NT2/D1 (cell line): ENCODE results near the gene MTFR1L.
"Not testable (repeated sequence)": the region's sequence is repeated elsewhere in the genome, so short reads cannot be mapped to it uniquely, and the experiment has no call there.

Experiments used
- DNase-seq: peaks from one replicate; pipeline ENCODE4 v3.0.0-alpha.2; 2011; ENCODE audit warnings: low read depth, low spot score
- H3K27me3 ChIP-seq: 2 replicates; pipeline ENCODE4 v1.6.0; 2011; ENCODE audit warnings: mild to moderate bottlenecking; ENCODE audit not compliant: insufficient read length, insufficient read depth
- H3K36me3 ChIP-seq: 2 replicates; pipeline ENCODE4 v1.6.1; 2011; ENCODE audit warnings: mild to moderate bottlenecking, low read length, mixed read lengths; ENCODE audit not compliant: insufficient read depth, insufficient read length
- H3K4me1 ChIP-seq: 2 replicates; pipeline ENCODE4 v1.5.1; 2011; ENCODE audit not compliant: insufficient read depth, insufficient read length
- H3K4me3 ChIP-seq: 2 replicates; pipeline ENCODE4 v1.5.1; 2011; ENCODE audit warnings: low read depth; ENCODE audit not compliant: insufficient read length
- H3K9ac ChIP-seq: 2 replicates; pipeline ENCODE4 v1.6.0; 2011; ENCODE audit warnings: low read depth; ENCODE audit not compliant: insufficient read length
- H3K9me3 ChIP-seq: 2 replicates; pipeline ENCODE4 v1.5.1; 2011; ENCODE audit warnings: mild to moderate bottlenecking, low read length; ENCODE audit not compliant: insufficient read depth
- SUZ12 ChIP-seq: IDR thresholded peaks from 2 replicates; pipeline ENCODE4 v1.6.1; 2011; ENCODE audit not compliant: insufficient read length, insufficient read depth; ENCODE audit errors: extremely low read depth
- YY1 ChIP-seq: IDR thresholded peaks from 2 replicates; pipeline ENCODE4 v1.6.1; 2011; ENCODE audit not compliant: insufficient read length, insufficient read depth
- ZNF274 ChIP-seq: IDR thresholded peaks from 2 replicates; pipeline ENCODE4 v1.6.1; 2011; ENCODE audit warnings: mild to moderate bottlenecking, low read depth, low read length

Gene MTFR1L

DNA sequence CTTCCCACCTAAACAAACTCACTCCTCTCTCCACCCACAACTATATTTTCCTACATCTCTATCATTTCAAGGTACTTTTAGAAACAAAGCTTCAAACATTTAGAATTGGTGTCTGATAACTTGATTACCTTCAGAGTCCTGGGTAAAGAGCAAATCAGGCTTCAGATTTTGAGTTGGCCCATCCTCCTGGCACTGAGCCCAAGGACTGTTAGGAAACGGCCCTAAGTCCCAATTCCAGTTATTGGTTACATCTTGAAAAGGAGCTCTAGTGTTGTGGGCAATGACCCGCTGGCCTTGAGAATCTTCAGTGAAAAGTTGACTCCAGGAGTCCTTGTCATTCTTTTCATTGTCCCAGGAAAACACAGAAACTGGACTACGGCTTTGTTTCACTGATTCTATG, 15.1 kb downstream of the MTFR1L start:
- Histone ChIP-seq H3K9ac (no peak overlapping the region), H3K4me1 (no peaks in the 10 kb centered on the region), H3K27me3 (no peaks in the 10 kb centered on the region), H3K4me3 (no peak overlapping the region), H3K9me3 (no peaks in the 10 kb centered on the region), H3K36me3 (peaks cover 74% of the 10 kb centered on the region)
- TF ChIP-seq ZNF274 = no peak
- no peak for TF ChIP-seq SUZ12
- TF ChIP-seq YY1 = no peak
- no peak for DNase-seq

GRCh38 chr1:25836695-25837094, 16.9 kb downstream of the MTFR1L start:
- no peak overlapping the region for H3K4me3 ChIP-seq
- DNase-seq = no peak
- H3K4me1 ChIP-seq = no peaks in the 10 kb centered on the region
- H3K9ac ChIP-seq = no peak overlapping the region
- peaks cover 56% of the 10 kb centered on the region for H3K36me3 ChIP-seq
- H3K9me3 ChIP-seq = no peaks in the 10 kb centered on the region
- no peaks in the 10 kb centered on the region for H3K27me3 ChIP-seq
- no peak for TF ChIP-seq YY1
- no peak for TF ChIP-seq ZNF274
- no peak for TF ChIP-seq SUZ12

GRCh38 chr1:25837262-25837875, 17.6 kb downstream of the MTFR1L start:
- TF ChIP-seq ZNF274 = no peak
- no peak for TF ChIP-seq SUZ12
- TF ChIP-seq YY1 = no peak
- Histone ChIP-seq H3K9ac (no peak overlapping the region), H3K27me3 (no peaks in the 10 kb centered on the region), H3K4me3 (no peak overlapping the region), H3K4me1 (no peaks in the 10 kb centered on the region), H3K9me3 (no peaks in the 10 kb centered on the region), H3K36me3 (peaks cover 49% of the 10 kb centered on the region)
- no peak for DNase-seq

DNA sequence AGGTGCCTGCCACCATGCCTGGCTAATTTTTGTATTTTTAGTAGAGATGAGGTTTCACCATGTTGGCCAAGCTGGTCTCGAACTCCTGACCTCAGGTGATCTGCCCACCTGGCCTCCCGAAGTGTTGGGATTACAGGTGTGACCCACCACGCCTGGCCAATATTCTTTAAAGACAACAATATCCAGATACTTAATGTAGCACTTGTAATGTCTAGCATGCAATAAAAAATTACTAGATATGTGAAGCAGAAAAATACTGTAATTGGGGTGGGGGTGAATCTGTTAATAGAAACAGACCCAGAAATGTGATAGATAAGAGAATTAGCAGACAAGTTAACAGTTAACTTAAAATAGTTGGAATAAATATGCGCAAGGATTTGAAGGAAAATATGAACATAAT, 20.1 kb downstream of the MTFR1L start:
- not testable (repeated sequence) for H3K4me3 ChIP-seq, DNase-seq, H3K4me1 ChIP-seq, H3K9ac ChIP-seq, H3K27me3 ChIP-seq, H3K9me3 ChIP-seq
- peaks cover 26% of the 10 kb centered on the region for H3K36me3 ChIP-seq

DNA sequence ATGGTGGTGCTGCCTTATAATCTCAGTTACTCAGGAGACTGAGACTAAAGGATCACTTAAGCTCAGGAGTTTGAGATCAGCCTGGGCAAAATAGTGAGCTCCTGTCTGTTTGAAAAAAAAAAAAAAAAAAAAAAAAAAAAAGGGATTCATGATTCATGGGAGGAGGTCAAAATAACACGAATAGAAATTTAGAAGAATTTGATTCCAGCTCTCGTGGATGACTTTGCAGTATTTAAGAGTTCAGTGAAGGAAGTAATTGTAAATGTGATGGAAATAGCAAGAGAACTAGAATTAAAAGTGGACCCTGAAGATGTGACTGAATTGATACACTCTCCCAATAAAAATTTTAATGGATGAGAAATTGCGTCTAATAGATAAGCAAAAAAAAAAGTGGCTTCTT, 23.7 kb downstream of the MTFR1L start:
- Histone ChIP-seq H3K9me3 (no peaks in the 10 kb centered on the region), H3K36me3 (no peaks in the 10 kb centered on the region), H3K4me3 (no peak overlapping the region), H3K4me1 (no peaks in the 10 kb centered on the region), H3K9ac (no peak overlapping the region), H3K27me3 (no peaks in the 10 kb centered on the region)
- no peak for DNase-seq
- no peak for TF ChIP-seq SUZ12
- TF ChIP-seq YY1 = no peak
- TF ChIP-seq ZNF274 = no peak

DNA sequence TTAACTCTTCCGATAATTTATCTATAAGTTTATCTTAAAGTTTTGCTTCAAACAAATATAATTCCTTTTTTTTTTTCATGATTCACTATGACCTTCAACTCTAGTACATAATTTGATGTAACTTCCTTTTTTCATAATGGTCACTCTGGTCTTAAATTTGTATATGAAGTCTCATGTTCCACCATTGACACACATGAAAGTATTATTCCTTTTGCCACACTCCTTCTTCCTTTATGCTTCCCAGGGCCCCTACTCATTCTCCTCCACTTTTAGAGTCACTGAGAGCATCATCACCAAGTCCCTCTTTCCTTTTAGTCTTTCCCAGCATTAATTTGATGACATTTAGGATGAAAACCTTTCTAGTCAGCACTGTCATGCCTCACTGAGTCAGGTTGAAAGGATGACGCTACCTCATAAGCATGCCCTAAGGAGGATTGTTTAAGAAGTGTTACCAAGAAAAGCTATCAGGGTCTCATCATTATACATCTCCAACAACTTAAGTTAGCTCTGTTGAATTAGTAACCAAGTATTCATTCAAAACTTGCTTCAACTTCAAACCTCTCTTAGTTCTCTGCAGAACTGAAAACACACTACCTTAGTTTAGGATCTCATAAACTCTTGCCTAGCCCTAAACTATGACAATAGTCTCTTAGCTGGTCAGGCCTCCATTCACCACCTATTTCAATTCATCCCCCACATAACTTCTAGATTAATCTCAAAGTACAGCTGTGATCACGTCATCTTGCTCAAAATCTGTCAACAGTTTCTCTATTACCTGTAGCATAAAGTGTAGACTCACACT, 25.0 kb downstream of the MTFR1L start:
- no peaks in the 10 kb centered on the region for H3K36me3 ChIP-seq
- H3K4me1 ChIP-seq = no peaks in the 10 kb centered on the region
- H3K9ac ChIP-seq = no peak overlapping the region
- no peaks in the 10 kb centered on the region for H3K9me3 ChIP-seq
- no peak for TF ChIP-seq ZNF274
- no peak for TF ChIP-seq SUZ12
- no peak for DNase-seq
- H3K27me3 ChIP-seq = no peaks in the 10 kb centered on the region
- H3K4me3 ChIP-seq = no peak overlapping the region

GRCh38 chr1:25845664-25846063, 25.9 kb downstream of the MTFR1L start:
- TF ChIP-seq ZNF274 (no peak), SUZ12 (no peak), YY1 (no peak)
- Histone ChIP-seq H3K27me3 (no peaks in the 10 kb centered on the region), H3K9ac (no peak overlapping the region)

More at GRCh38 chr1:25845664-25846063, 25.9 kb downstream of the MTFR1L start:
- DNase-seq = no peak
- Histone ChIP-seq H3K36me3 (no peaks in the 10 kb centered on the region), H3K9me3 (no peaks in the 10 kb centered on the region), H3K4me3 (no peak overlapping the region), H3K4me1 (no peaks in the 10 kb centered on the region)
